Astrocyte of the spinal cord (primary cell): Measurements from ENCODE around the gene PACRG.
A peak's percentile ranks its signal among the peaks of the same experiment; 100 is the strongest.

Experiments used
- DNase-seq: peaks from one replicate; pipeline ENCODE4 v3.0.0; 2011; ENCODE audit warnings: low read depth, low spot score
- H3K4me3 ChIP-seq: 2 replicates; pipeline ENCODE4 v1.5.1; 2011; ENCODE audit warnings: low read depth, mild to moderate bottlenecking, low read length, moderate library complexity
- in situ Hi-C: cut with HindIII; loops from 2 replicates; pipeline ENCODE4 v1.10.0; 2017; ENCODE audit warnings: low sequenced_read_pairs
- TF ChIP-seq, protein P1 (sequence below): IDR thresholded peaks from 2 replicates; pipeline ENCODE4 v1.5.1; 2012; ENCODE audit warnings: low read depth, mild to moderate bottlenecking, low read length, inconsistent platforms

Gene PACRG

DNA sequence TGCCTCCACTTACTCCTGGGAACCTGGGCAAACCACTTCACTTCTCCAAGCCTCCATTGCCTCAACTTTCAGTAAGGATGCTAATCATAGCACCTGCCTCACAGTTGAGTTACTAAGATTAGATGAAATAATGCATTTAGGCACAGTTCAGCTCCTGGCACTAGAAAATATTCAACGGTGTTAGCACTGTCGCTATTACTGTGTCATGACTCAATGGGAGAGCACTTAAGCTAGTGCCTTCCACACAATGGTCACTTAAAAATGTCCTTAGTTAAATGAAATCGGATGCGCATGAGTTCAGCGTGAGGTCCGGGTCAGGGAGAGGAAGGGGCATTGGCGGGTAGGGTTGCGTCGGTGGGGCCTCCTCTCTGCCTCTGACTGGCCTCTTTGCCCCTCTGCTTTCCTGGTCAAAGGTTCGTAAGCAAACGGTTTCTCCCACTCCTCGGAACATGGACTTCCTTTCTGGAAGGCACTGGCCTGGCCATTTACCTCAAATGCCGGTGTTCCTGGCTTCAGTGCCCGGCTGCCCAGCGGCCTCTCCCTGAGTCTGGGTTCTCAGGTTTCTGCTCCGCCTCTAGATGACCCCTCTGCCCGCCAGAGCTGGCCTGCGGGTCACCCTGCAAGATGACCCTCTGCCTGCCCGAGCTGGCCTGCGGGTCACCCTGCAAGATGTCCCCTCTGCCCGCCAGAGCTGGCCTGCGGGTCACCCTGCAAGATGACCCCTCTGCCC lies 562.9 kb downstream of the PACRG start:
- in situ Hi-C loops, result no loop called here
- TF ChIP-seq, protein P1, sequence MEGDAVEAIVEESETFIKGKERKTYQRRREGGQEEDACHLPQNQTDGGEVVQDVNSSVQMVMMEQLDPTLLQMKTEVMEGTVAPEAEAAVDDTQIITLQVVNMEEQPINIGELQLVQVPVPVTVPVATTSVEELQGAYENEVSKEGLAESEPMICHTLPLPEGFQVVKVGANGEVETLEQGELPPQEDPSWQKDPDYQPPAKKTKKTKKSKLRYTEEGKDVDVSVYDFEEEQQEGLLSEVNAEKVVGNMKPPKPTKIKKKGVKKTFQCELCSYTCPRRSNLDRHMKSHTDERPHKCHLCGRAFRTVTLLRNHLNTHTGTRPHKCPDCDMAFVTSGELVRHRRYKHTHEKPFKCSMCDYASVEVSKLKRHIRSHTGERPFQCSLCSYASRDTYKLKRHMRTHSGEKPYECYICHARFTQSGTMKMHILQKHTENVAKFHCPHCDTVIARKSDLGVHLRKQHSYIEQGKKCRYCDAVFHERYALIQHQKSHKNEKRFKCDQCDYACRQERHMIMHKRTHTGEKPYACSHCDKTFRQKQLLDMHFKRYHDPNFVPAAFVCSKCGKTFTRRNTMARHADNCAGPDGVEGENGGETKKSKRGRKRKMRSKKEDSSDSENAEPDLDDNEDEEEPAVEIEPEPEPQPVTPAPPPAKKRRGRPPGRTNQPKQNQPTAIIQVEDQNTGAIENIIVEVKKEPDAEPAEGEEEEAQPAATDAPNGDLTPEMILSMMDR, result no peak
- DNase-seq, result no peak
- no peak overlapping the region for H3K4me3 ChIP-seq

DNA sequence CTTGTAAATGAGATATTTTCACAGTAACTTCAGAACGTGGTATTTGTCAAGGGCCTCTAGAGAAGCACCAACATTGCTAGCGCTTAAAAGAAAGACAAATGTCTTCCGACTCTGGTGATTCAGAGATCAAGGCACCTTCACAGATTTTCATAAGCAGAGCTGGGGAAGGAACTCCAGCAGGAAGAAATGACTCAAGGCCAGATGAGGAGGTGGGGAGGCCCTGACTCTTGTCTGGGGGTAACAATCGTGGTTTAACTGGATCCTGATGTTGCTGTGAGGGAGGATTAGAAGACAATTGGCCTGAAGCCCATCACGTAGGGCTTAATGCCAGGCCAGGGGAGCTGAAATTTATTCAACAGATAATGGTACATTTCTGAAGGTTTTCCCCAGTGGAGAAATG lies 563.8 kb downstream of the PACRG start:
- peak; percentile 51 for DNase-seq
- in situ Hi-C loops, result no loop called here
- no peak overlapping the region for H3K4me3 ChIP-seq
- TF ChIP-seq, protein P1, result no peak

DNA sequence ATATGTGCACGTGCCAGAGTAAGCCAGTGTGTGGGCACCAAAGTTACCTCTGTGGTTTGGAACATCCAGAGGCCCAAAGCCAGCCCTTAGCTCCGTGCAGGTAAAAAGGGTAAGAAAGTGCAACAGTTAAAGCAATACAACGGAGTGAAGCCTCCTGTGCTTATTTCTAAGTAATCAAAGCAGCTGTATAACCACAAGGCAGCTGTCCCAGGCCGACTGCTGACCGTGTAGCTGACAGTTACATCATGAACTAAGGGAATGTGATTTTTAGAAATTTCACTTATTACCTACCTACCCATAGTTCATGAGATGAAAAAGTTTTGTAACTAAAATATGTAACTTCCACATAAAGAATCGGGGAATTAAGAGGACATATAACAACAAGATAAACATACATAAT lies 565.5 kb downstream of the PACRG start:
- H3K4me3 ChIP-seq, result no peak overlapping the region
- TF ChIP-seq, protein P1, result no peak
- in situ Hi-C loops, result no loop called here
- no peak for DNase-seq

DNA sequence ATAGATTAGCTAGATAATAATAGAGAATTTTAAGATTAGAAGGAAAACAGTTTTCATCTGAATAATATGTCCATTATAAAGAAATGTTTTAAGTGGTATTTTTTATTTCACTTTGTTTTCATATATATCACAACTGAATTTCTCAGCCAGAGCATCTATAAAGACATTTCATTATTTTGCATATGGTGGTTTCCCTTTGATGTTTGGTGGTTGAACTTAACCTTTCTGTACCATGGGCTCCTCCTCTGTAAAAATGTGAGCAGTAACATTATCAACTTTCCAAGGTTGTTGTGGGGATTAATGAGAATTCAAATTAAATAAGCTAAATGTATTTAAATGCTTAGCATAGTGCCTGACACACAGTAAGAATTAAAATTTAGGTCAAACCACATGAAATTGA lies 567.0 kb downstream of the PACRG start:
- H3K4me3 ChIP-seq, result no peak overlapping the region
- in situ Hi-C loops, result no loop called here
- TF ChIP-seq, protein P1, result no peak
- DNase-seq, result no peak

DNA sequence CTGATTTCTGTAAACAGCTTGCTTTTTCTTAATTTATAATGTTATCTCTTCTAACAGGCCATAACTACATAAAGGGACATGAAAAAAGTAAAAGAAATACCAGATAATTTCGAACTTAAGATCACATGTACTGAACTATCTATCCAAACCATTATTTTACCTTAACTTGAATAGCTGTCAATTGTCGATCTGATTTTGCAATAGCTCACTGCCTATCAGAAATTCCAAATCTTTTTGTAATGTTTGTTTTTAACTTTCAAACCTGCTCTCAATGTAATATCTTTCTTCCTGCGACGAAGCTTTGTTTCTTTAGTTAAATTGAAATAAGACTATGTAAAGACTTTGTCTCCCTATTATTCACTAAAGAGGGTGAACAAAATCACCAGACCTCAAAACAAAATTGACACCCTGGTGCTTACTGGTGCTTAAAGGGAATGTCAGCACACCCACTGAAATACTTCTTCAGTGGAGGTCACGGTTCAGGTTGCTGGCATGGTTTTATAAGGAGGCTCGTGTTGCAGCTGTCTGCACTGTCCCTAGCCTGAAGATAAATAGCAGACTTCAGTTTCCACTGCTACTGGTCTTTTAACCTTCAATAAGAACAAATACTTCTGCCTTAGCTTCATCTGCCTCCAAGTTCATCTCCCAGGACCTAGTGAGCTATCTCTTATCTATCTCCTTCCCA lies 569.2 kb downstream of the PACRG start:
- in situ Hi-C loops, result no loop called here
- no peak for DNase-seq
- TF ChIP-seq, protein P1, result no peak
- H3K4me3 ChIP-seq, result no peak overlapping the region

DNA sequence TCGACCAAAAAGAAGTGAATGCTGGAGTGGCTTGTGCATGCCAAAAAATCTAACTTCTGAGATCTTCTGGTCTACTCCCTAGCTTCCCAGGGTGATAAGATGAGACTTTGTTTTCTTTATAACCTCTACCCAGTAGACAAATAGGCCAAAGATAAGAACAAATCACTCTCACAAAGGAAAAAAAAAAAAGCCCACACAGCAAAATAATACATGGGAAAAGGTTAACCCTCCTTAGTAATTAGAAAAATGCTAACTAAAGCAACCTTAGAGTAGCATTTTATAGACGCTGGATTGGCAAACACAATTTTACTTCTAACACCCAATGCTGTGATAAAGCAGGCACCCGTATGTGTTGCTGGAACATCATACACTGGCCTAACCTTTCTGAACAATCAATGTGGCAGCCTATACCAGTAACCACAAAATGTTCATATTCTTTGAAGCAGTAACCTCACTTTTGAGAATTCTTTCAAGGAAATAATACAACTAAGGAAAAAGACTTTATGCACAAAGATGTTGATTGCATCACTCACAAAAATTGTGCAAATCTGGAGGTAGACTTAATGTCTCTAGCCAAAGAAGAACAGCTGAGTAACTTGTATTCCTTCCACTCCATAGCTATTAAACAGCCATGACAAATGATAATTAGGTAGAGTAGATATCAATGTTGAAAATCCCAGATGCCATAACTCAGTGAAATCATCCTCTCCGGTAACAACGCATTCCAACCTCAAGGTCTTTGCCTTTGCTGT lies 570.5 kb downstream of the PACRG start:
- DNase-seq, result no peak
- TF ChIP-seq, protein P1, result no peak
- no peak overlapping the region for H3K4me3 ChIP-seq
- in situ Hi-C loops, result no loop called here
